PC-3 (cell line): ENCODE measurements around the gene THOC6. TPM values are rescaled to one million over a fixed set of nuclear protein-coding genes. Genes with fewer than 3 reads are reported as not detected.

Experiments used
- ATAC-seq: fragments of 200-7000 bp; cut with Tn5 transposase; 2 replicates; pipeline ENCODE4 v1.9.1; 2020; ENCODE audit warnings: mild to moderate bottlenecking, moderate library complexity
- BruUV-seq: library from RNA; stranded (reverse); fragments of 400-500 nt; replicated peaks from 2 replicates; lab custom pipeline; 2021; lab: Mats Ljungman, UMichigan
- CTCF ChIA-PET: fragments of 300-600 bp; sonication (Branson Sonifier 250); formaldehyde crosslinking; loops from one replicate; lab custom pipeline; 2022; ENCODE audit warnings: antibody characterized with exemption; lab: Charles Lee
- POLR2A ChIA-PET: fragments of 300-600 bp; sonication (Branson Sonifier 250); formaldehyde crosslinking; loops from one replicate; lab custom pipeline; 2022; ENCODE audit warnings: antibody characterized with exemption; ENCODE audit not compliant: unreplicated experiment; lab: Charles Lee
- DNase-seq: peaks from one replicate; pipeline ENCODE4 v3.0.0-alpha.2; 2015
- H2AFZ ChIP-seq: fragments of 300-600 bp; sonication (generic); 2 replicates; pipeline ENCODE4 v1.6.0; 2016; ENCODE audit warnings: antibody characterized with exemption, low read length
- H3F3A ChIP-seq: fragments of 300-600 bp; sonication (generic); one replicate; pipeline ENCODE4 v1.6.0; 2017; ENCODE audit warnings: antibody characterized with exemption, low read length, control low read depth, mild to moderate bottlenecking; ENCODE audit not compliant: unreplicated experiment
- H3K27ac ChIP-seq: fragments of 300-600 bp; sonication (generic); 2 replicates; pipeline ENCODE4 v1.5.1; 2016; ENCODE audit warnings: mild to moderate bottlenecking, low read length
- H3K27me3 ChIP-seq: fragments of 300-600 bp; sonication (generic); 2 replicates; pipeline ENCODE4 v1.6.1; 2016; ENCODE audit warnings: low read length, mixed read lengths
- H3K36me3 ChIP-seq: fragments of 300-600 bp; sonication (generic); 2 replicates; pipeline ENCODE4 v1.6.1; 2016; ENCODE audit warnings: low read depth, mixed run types, low read length, mixed read lengths
- H3K4me1 ChIP-seq: fragments of 300-600 bp; sonication (generic); 2 replicates; pipeline ENCODE4 v1.5.1; 2016; ENCODE audit warnings: low read length; ENCODE audit not compliant: insufficient read depth
- H3K4me2 ChIP-seq: fragments of 300-600 bp; sonication (generic); 2 replicates; pipeline ENCODE4 v1.6.0; 2016; ENCODE audit warnings: low read length
- H3K4me3 ChIP-seq: fragments of 300-600 bp; sonication (generic); 2 replicates; pipeline ENCODE4 v1.5.1; 2016; ENCODE audit warnings: mild to moderate bottlenecking, low read length, mixed read lengths
- H3K79me2 ChIP-seq: fragments of 300-600 bp; sonication (generic); 2 replicates; pipeline ENCODE4 v1.6.1; 2017; ENCODE audit warnings: low read length, mixed read lengths
- H3K9ac ChIP-seq: fragments of 300-600 bp; sonication (generic); 2 replicates; pipeline ENCODE4 v1.6.0; 2016; ENCODE audit warnings: mild to moderate bottlenecking, low read length
- H3K9me2 ChIP-seq: fragments of 300-600 bp; sonication (generic); replicated peaks from 2 replicates; pipeline ENCODE4 v1.6.1; 2016; ENCODE audit warnings: mixed run types, low read length, mixed read lengths
- H3K9me3 ChIP-seq: fragments of 300-600 bp; sonication (generic); 2 replicates; pipeline ENCODE4 v1.6.1; 2016; ENCODE audit warnings: low read length, mixed read lengths
- H4K20me1 ChIP-seq: fragments of 300-600 bp; sonication (generic); 2 replicates; pipeline ENCODE4 v1.6.1; 2016; ENCODE audit warnings: low read length, mixed read lengths
- CTCF ChIP-seq: fragments of 300-600 bp; sonication (generic); conservative IDR thresholded peaks from 2 replicates; pipeline ENCODE4 v1.5.1; 2017; ENCODE audit warnings: antibody characterized with exemption, low read depth, mild to moderate bottlenecking, low read length
- EZH2 ChIP-seq: fragments of 300-600 bp; sonication (generic); IDR thresholded peaks from one replicate; pipeline ENCODE4 v1.6.1; 2017; ENCODE audit warnings: antibody characterized with exemption, mild to moderate bottlenecking, low read length; ENCODE audit not compliant: unreplicated experiment
- EZH2phosphoT487 ChIP-seq: fragments of 300-600 bp; sonication (generic); IDR thresholded peaks from 2 replicates; pipeline ENCODE4 v1.6.1; 2018; ENCODE audit warnings: mild to moderate bottlenecking, antibody characterized with exemption, low read length, borderline replicate concordance
- intact Hi-C: fragments of 100-400 bp; cut with micrococcal nuclease; formaldehyde crosslinking; loops from 2 replicates; pipeline ENCODE4 v1.9.0; 2023
- total RNA-seq: library from RNA; depleted of rRNA; stranded (reverse); fragments of >200 nt; gene quantifications from 2 replicates; pipeline ENCODE4 v1.2.3, GENCODE V29; 2014

The THOC6 gene
- total RNA-seq, 1 experiment from 2014 or later, result 40.3 TPM

GRCh38 chr16:3026609-3027488 lies 3.0 kb downstream of the THOC6 start:
- no peaks in the 10 kb centered on the region for H3K27me3 ChIP-seq
- POLR2A ChIA-PET, result no interaction called here
- H3K4me2 ChIP-seq, result no peak overlapping the region
- H3K4me1 ChIP-seq, result peaks cover 32% of the 10 kb centered on the region
- H2AFZ ChIP-seq, result no peak overlapping the region
- no peaks in the 10 kb centered on the region for H3K9me2 ChIP-seq
- TF ChIP-seq CTCF (no peak), EZH2phosphoT487 (no peak), EZH2 (no peak)
- no peak overlapping the region for H3K4me3 ChIP-seq
- no TSS peak for BruUV-seq
- no peak overlapping the region for H3K9ac ChIP-seq
- H3K36me3 ChIP-seq, result peaks cover 3% of the 10 kb centered on the region; the same call in 1 of the 2 replicates
- ATAC-seq, result no peak
- no peaks in the 10 kb centered on the region for H3K9me3 ChIP-seq
- no peaks in the 10 kb centered on the region for H3F3A ChIP-seq
- no peaks in the 10 kb centered on the region for H4K20me1 ChIP-seq
- no peak overlapping the region for H3K27ac ChIP-seq
- peaks cover 3% of the 10 kb centered on the region for H3K79me2 ChIP-seq
- intact Hi-C loops, result no loop called here
- CTCF ChIA-PET, result interaction anchor here (0.6 kb wide), 1 partner anchor 525 kb away, joined by 12 read pairs; no protein-coding TSS in a partner anchor
- DNase-seq, result no peak

GRCh38 chr16:3027489-3027795 lies 3.6 kb downstream of the THOC6 start:
- Histone ChIP-seq H3K9me2 (no peaks in the 10 kb centered on the region), H3K9me3 (no peaks in the 10 kb centered on the region), H3F3A (no peaks in the 10 kb centered on the region), H3K27me3 (no peaks in the 10 kb centered on the region), H2AFZ (no peak overlapping the region), H3K36me3 (no peaks in the 10 kb centered on the region), H3K9ac (no peak overlapping the region), H4K20me1 (no peaks in the 10 kb centered on the region), H3K4me1 (peaks cover 34% of the 10 kb centered on the region), H3K4me2 (peak overlapping the region; percentile 68), H3K4me3 (no peak overlapping the region), H3K79me2 (no peaks in the 10 kb centered on the region), H3K27ac (no peak overlapping the region)
- no peak for TF ChIP-seq EZH2
- no peak for TF ChIP-seq CTCF
- no peak for TF ChIP-seq EZH2phosphoT487
- CTCF ChIA-PET, result interaction anchor here (0.6 to 1.2 kb wide), 3 partner anchors 23 to 526 kb away, joined by 3 to 14 read pairs (median 12); no protein-coding TSS in a partner anchor
- no peak for ATAC-seq
- no peak for DNase-seq
- no TSS peak for BruUV-seq
- POLR2A ChIA-PET, result interaction anchor here (1.2 kb wide), 1 partner anchor 7 kb away, joined by 11 read pairs; the partner anchor contains the start of gene TNFRSF12A
- intact Hi-C loops, result no loop called here
